Uterus (tissue), 2 donors: Measurements from ENCODE around the gene ISLR.

Experiments
- CTCF ChIP-seq, 4 experiments: fragments of 200-600 bp in 2 of 4; fragments of 450-650 bp in 2 of 4; sonication (generic) in 2 of 4; IDR thresholded peaks; one replicate each; pipeline ENCODE4 v1.5.1; 2016 to 2019; ENCODE audit warnings: antibody characterized with exemption in 4 of 4, mild to moderate bottlenecking in 2 of 4, moderate library complexity in 1 of 4
- POLR2A ChIP-seq, 2 donors: fragments of 450-650 bp; IDR thresholded peaks; one replicate each; pipeline ENCODE4 v1.6.1; 2016; ENCODE audit warnings: antibody characterized with exemption in 2 of 2, mild to moderate bottlenecking in 1 of 2, moderate library complexity in 1 of 2

GRCh38 chr15:74193905-74194304 lies 20.4 kb downstream of the ISLR start:
- TF ChIP-seq POLR2A (IDR thresholded peaks at IDR 0.05), result no peak
- no peak for TF ChIP-seq CTCF (IDR thresholded peaks at IDR 0.05)
